ENCODE measurements around the gene CX3CR1. TPM values are rescaled to one million over a fixed set of nuclear protein-coding genes. Genes with fewer than 3 reads are reported as not detected.

The CX3CR1 gene
- total and polyA plus RNA-seq, 5 donors from 2014 or later: 1.0 to 2.2 (median 1.6) TPM

GRCh38 chr3:39273119-39273518 lies 6.7 kb downstream of the CX3CR1 start:
- Mint-ChIP-seq H3K36me3 (no peaks in the 10 kb centered on the region), H3K27ac (no peak overlapping the region), H3K4me1 (peaks cover 0 to 23% (median 9%) of the 10 kb centered on the region in 4 donors), H3K27me3 (no peaks in the 10 kb centered on the region), H3K4me3 (no peak overlapping the region), H3K9me3 (no peaks in the 10 kb centered on the region)
- H3K27me3 ChIP-seq (ENCODE audit: control insufficient read depth, insufficient read depth, low read length): no peaks in the 10 kb centered on the region
- H3K27ac ChIP-seq (ENCODE audit: insufficient read depth, low read length, poor library complexity, severe bottlenecking): no peak overlapping the region
- no peak overlapping the region for H3K4me3 ChIP-seq (ENCODE audit: low read depth, low read length)
- DNase-seq (no peak), ATAC-seq (ENCODE audit: low read depth in 2 of 2) (no peak)
- no peaks in the 10 kb centered on the region for H3K36me3 ChIP-seq (ENCODE audit: control insufficient read depth, insufficient read depth, low read length)
- H3K4me1 ChIP-seq (ENCODE audit: control insufficient read depth, insufficient read depth, low read length, poor library complexity, severe bottlenecking): peaks cover 4% of the 10 kb centered on the region
- no peaks in the 10 kb centered on the region for H3K9me3 ChIP-seq (ENCODE audit: control insufficient read depth in 2 of 2, low read length in 2 of 2)

DNA sequence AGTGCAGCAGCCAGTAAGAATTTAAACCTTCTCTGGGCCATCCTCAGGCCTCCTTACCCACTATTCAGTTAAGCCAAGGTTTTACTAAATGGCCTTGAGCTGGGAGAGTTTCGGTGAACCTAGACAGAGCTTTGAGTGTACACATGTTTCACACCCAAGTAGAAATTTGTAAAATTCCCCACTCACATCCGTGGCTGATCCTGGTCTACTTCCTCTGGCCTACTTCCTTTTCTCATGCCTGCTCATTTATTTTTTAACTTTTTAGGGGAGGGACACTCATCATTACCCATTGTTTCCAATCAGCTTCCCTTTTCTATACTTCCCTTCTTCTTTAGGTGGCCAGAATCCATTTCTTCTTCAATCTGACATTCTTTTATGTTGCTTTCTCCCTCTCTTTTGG lies 7.6 kb downstream of the CX3CR1 start:
- no peak overlapping the region for H3K4me3 ChIP-seq (ENCODE audit: low read depth, low read length)
- no peaks in the 10 kb centered on the region for H3K36me3 ChIP-seq (ENCODE audit: control insufficient read depth, insufficient read depth, low read length)
- Mint-ChIP-seq H3K27ac (no peak overlapping the region), H3K36me3 (no peaks in the 10 kb centered on the region), H3K27me3 (no peaks in the 10 kb centered on the region), H3K4me3 (no peak overlapping the region), H3K4me1 (peaks cover 0 to 27% (median 17%) of the 10 kb centered on the region in 4 donors), H3K9me3 (no peaks in the 10 kb centered on the region)
- no peak for ATAC-seq (ENCODE audit: low read depth in 2 of 2)
- no peak for DNase-seq
- H3K27me3 ChIP-seq (ENCODE audit: control insufficient read depth, insufficient read depth, low read length): no peaks in the 10 kb centered on the region
- no peak overlapping the region for H3K27ac ChIP-seq (ENCODE audit: insufficient read depth, low read length, poor library complexity, severe bottlenecking)
- peaks cover 13% of the 10 kb centered on the region for H3K4me1 ChIP-seq (ENCODE audit: control insufficient read depth, insufficient read depth, low read length, poor library complexity, severe bottlenecking)
- no peaks in the 10 kb centered on the region for H3K9me3 ChIP-seq (ENCODE audit: control insufficient read depth in 2 of 2, low read length in 2 of 2)

DNA sequence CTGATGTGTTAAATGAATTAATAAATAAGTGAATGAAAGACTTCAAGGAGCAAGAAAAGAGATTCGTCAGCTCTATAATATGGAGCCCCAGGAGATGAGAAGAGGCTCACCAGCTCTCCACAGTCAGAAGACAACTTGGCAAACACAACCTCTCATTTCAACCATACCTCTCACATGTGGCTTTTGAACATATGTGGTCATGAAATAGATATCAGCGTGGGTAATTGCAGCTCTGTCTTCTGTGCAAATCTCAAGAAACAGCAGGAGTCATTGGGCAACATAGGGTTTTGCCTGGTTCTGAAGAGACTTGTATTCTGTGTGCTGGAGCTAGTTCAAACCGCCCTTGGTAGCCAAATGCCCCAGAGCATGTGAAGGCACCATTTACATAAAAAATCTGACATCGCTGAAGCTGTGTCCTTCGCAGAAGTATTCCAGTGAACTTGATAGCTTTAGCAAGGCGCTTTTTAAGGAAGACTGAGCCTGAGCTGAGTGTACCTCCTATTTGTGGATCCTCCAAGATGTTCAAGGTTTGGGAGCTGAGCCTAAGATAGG lies 8.4 kb downstream of the CX3CR1 start:
- no peaks in the 10 kb centered on the region for H3K9me3 Mint-ChIP-seq
- H3K27ac Mint-ChIP-seq: no peak overlapping the region
- no peak overlapping the region for H3K4me3 Mint-ChIP-seq
- Histone ChIP-seq H3K4me3 (ENCODE audit: low read depth, low read length) (no peak overlapping the region), H3K27me3 (ENCODE audit: control insufficient read depth, insufficient read depth, low read length) (no peaks in the 10 kb centered on the region), H3K27ac (ENCODE audit: insufficient read depth, low read length, poor library complexity, severe bottlenecking) (no peak overlapping the region), H3K9me3 (ENCODE audit: control insufficient read depth in 2 of 2, low read length in 2 of 2) (no peaks in the 10 kb centered on the region), H3K4me1 (ENCODE audit: control insufficient read depth, insufficient read depth, low read length, poor library complexity, severe bottlenecking) (peaks cover 13% of the 10 kb centered on the region), H3K36me3 (ENCODE audit: control insufficient read depth, insufficient read depth, low read length) (no peaks in the 10 kb centered on the region)
- ATAC-seq (ENCODE audit: low read depth in 2 of 2) (no peak), DNase-seq (no peak)
- H3K36me3 Mint-ChIP-seq: no peaks in the 10 kb centered on the region
- peaks cover 0 to 29% (median 18%) of the 10 kb centered on the region in 4 donors for H3K4me1 Mint-ChIP-seq
- H3K27me3 Mint-ChIP-seq: no peaks in the 10 kb centered on the region

DNA sequence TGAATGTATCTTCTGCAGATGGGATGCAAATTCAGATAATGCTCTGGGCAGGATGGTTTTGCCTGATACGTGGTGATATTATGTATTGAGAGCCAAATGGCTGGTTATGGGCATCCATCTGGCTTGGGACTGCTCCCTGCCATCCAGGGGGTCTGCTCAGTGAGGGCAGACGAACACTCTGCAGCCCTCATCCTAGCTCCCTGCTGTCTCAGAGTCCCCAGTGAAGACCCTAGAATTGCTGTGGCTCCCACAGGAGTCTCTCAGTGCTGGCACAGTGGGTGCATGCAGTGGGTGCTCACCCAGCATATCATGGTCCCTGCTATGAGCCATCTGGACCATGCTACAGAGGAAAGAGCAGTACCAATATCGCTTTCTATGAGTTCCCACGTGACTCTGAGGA lies 10.3 kb downstream of the CX3CR1 start:
- H3K36me3 ChIP-seq (ENCODE audit: control insufficient read depth, insufficient read depth, low read length): no peaks in the 10 kb centered on the region
- ATAC-seq (ENCODE audit: low read depth in 2 of 2) (no peak), DNase-seq (no peak)
- no peak overlapping the region for H3K27ac ChIP-seq (ENCODE audit: insufficient read depth, low read length, poor library complexity, severe bottlenecking)
- Mint-ChIP-seq H3K36me3 (no peaks in the 10 kb centered on the region), H3K4me1 (peaks cover 0 to 23% (median 16%) of the 10 kb centered on the region in 4 donors), H3K27me3 (no peaks in the 10 kb centered on the region), H3K27ac (peak overlapping the region in 1 of 3 donors; percentile 37), H3K9me3 (no peaks in the 10 kb centered on the region), H3K4me3 (no peak overlapping the region)
- H3K27me3 ChIP-seq (ENCODE audit: control insufficient read depth, insufficient read depth, low read length): no peaks in the 10 kb centered on the region
- peaks cover 13% of the 10 kb centered on the region for H3K4me1 ChIP-seq (ENCODE audit: control insufficient read depth, insufficient read depth, low read length, poor library complexity, severe bottlenecking)
- no peak overlapping the region for H3K4me3 ChIP-seq (ENCODE audit: low read depth, low read length)
- no peaks in the 10 kb centered on the region for H3K9me3 ChIP-seq (ENCODE audit: control insufficient read depth in 2 of 2, low read length in 2 of 2)

DNA sequence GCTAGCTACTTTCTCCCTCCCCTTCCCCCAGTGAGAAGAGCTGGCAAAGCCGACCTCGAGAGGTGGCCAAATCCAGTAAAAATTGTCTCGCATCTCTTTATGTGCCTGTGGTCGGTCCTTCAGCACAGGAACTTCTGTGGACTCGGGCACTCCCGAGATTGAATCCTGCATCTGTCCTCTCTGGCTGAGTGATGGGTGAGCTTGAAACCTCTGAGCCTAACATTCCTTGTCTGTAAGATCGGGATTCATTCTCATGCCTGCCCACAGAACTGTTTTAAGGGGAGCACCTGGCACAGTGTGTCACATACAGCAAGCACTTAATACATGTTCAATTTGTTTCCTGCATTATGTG lies 11.3 kb downstream of the CX3CR1 start:
- Mint-ChIP-seq H3K9me3 (no peaks in the 10 kb centered on the region), H3K27me3 (no peaks in the 10 kb centered on the region), H3K4me3 (no peak overlapping the region), H3K4me1 (peaks cover 0 to 23% (median 16%) of the 10 kb centered on the region in 4 donors), H3K36me3 (no peaks in the 10 kb centered on the region), H3K27ac (peak overlapping the region in 1 of 3 donors; percentile 80)
- no peaks in the 10 kb centered on the region for H3K27me3 ChIP-seq (ENCODE audit: control insufficient read depth, insufficient read depth, low read length)
- ATAC-seq (ENCODE audit: low read depth in 2 of 2) (no peak), DNase-seq (no peak)
- H3K27ac ChIP-seq (ENCODE audit: insufficient read depth, low read length, poor library complexity, severe bottlenecking): peak overlapping the region; percentile 59
- no peaks in the 10 kb centered on the region for H3K36me3 ChIP-seq (ENCODE audit: control insufficient read depth, insufficient read depth, low read length)
- no peaks in the 10 kb centered on the region for H3K9me3 ChIP-seq (ENCODE audit: control insufficient read depth in 2 of 2, low read length in 2 of 2)
- H3K4me1 ChIP-seq (ENCODE audit: control insufficient read depth, insufficient read depth, low read length, poor library complexity, severe bottlenecking): peaks cover 13% of the 10 kb centered on the region
- no peak overlapping the region for H3K4me3 ChIP-seq (ENCODE audit: low read depth, low read length)

GRCh38 chr3:39267631-39268548 lies 11.9 kb downstream of the CX3CR1 start:
- Mint-ChIP-seq H3K4me3 (peak overlapping the region; percentile 39 to 59 (median 50)), H3K9me3 (no peaks in the 10 kb centered on the region), H3K27me3 (peaks cover 4% of the 10 kb centered on the region), H3K27ac (peak overlapping the region; percentile 44 to 84 (median 80)), H3K4me1 (peaks cover 0 to 26% (median 17%) of the 10 kb centered on the region in 4 donors), H3K36me3 (no peaks in the 10 kb centered on the region)
- ATAC-seq (ENCODE audit: low read depth in 2 of 2) (peak; percentile 72 to 75), DNase-seq (peak; percentile 23 to 85 (median 28))
- Histone ChIP-seq H3K4me3 (ENCODE audit: low read depth, low read length) (peak overlapping the region; percentile 23), H3K27ac (ENCODE audit: insufficient read depth, low read length, poor library complexity, severe bottlenecking) (peak overlapping the region; percentile 59), H3K27me3 (ENCODE audit: control insufficient read depth, insufficient read depth, low read length) (no peaks in the 10 kb centered on the region), H3K36me3 (ENCODE audit: control insufficient read depth, insufficient read depth, low read length) (no peaks in the 10 kb centered on the region), H3K4me1 (ENCODE audit: control insufficient read depth, insufficient read depth, low read length, poor library complexity, severe bottlenecking) (peaks cover 13% of the 10 kb centered on the region), H3K9me3 (ENCODE audit: control insufficient read depth in 2 of 2, low read length in 2 of 2) (no peaks in the 10 kb centered on the region)

- H3K4me3 Mint-ChIP-seq: no peak overlapping the region
- H3K9me3 Mint-ChIP-seq: no peaks in the 10 kb centered on the region
- no peaks in the 10 kb centered on the region for H3K36me3 Mint-ChIP-seq
- no peak for DNase-seq
- peaks cover 0 to 25% (median 19%) of the 10 kb centered on the region in 4 donors for H3K4me1 Mint-ChIP-seq
- peaks cover 13% of the 10 kb centered on the region for H3K4me1 ChIP-seq (ENCODE audit: control insufficient read depth, insufficient read depth, low read length, poor library complexity, severe bottlenecking)
- no peak for ATAC-seq (ENCODE audit: low read depth in 2 of 2)
- no peaks in the 10 kb centered on the region for H3K27me3 ChIP-seq (ENCODE audit: control insufficient read depth, insufficient read depth, low read length)
- no peak overlapping the region for H3K27ac ChIP-seq (ENCODE audit: insufficient read depth, low read length, poor library complexity, severe bottlenecking)
- H3K4me3 ChIP-seq (ENCODE audit: low read depth, low read length): no peak overlapping the region
- peaks cover 9% of the 10 kb centered on the region for H3K27me3 Mint-ChIP-seq
- no peaks in the 10 kb centered on the region for H3K36me3 ChIP-seq (ENCODE audit: control insufficient read depth, insufficient read depth, low read length)
- no peak overlapping the region for H3K27ac Mint-ChIP-seq
- no peaks in the 10 kb centered on the region for H3K9me3 ChIP-seq (ENCODE audit: control insufficient read depth in 2 of 2, low read length in 2 of 2)
These were observed 15.8 kb downstream of the CX3CR1 start for GRCh38 chr3:39264053-39264452.

All from CD4-positive, CD25-positive, alpha-beta regulatory T cell (primary cell).